SK-N-SH (cell line): ENCODE data around the gene LYL1. TPM values are rescaled to one million over a fixed set of nuclear protein-coding genes. Genes with fewer than 3 reads are reported as not detected.

Source experiments
- CTCF ChIA-PET: fragments of 300-600, 350-600 bp; formaldehyde crosslinking; extraction: SDS; loops from one replicate; lab custom pipeline; 2021; lab: Yijun Ruan, JAX
- POLR2A ChIA-PET: fragments of 350-600 bp; sonication (Branson Sonifier 250); formaldehyde crosslinking; extraction: SDS; loops from one replicate; lab custom pipeline; 2020; ENCODE audit warnings: antibody characterized with exemption, inconsistent platforms; lab: Yijun Ruan, JAX
- DNase-seq: peaks from one replicate; pipeline ENCODE4 v3.0.0; 2012
- H2AFZ ChIP-seq: fragments of 200-600 bp; sonication (generic); 2 replicates; pipeline ENCODE4 v1.8.1; 2016; ENCODE audit warnings: antibody characterized with exemption, mild to moderate bottlenecking, low read depth
- H3F3A ChIP-seq: fragments of 200-600 bp; sonication (generic); replicated peaks from 2 replicates; pipeline ENCODE3; 2016; ENCODE audit warnings: antibody characterized with exemption, mild to moderate bottlenecking; ENCODE audit not compliant: insufficient read depth
- H3K27ac ChIP-seq, 2 experiments: fragments of 200-500 bp in 1 of 2; fragments of 200-600 bp in 1 of 2; sonication (Bioruptor generic) in 1 of 2; sonication (generic), shearing (Covaris generic) in 1 of 2; 2 replicates each; pipeline versions ENCODE4 v1.5.1 to v1.6.1; 2014 to 2016; ENCODE audit warnings: low read depth in 2 of 2, inconsistent platforms in 1 of 2, low read length in 1 of 2, mild to moderate bottlenecking in 1 of 2, mixed read lengths in 1 of 2
- H3K27me3 ChIP-seq: fragments of 200-600 bp; sonication (generic), shearing (Covaris generic); 2 replicates; pipeline ENCODE4 v1.6.1; 2016; ENCODE audit warnings: mixed run types; ENCODE audit not compliant: insufficient read depth
- H3K36me3 ChIP-seq, 2 experiments: fragments of 200-500 bp in 1 of 2; fragments of 200-600 bp in 1 of 2; sonication (Bioruptor generic) in 1 of 2; sonication (generic) in 1 of 2; replicated peaks in 1 of 2; 2 replicates each; pipeline versions ENCODE3 to v1.5.1; 2014 to 2016; ENCODE audit warnings: low read length in 1 of 2, mild to moderate bottlenecking in 1 of 2; ENCODE audit not compliant: insufficient read depth in 2 of 2, control insufficient read depth in 1 of 2
- H3K4me1 ChIP-seq, 2 experiments: fragments of 200-500 bp in 1 of 2; fragments of 200-600 bp in 1 of 2; sonication (Bioruptor generic) in 1 of 2; sonication (generic), shearing (Covaris generic) in 1 of 2; 2 replicates each; pipeline versions ENCODE4 v1.5.1 to v1.6.1; 2014 to 2016; ENCODE audit warnings: low read depth in 1 of 2, low read length in 1 of 2, mixed run types in 1 of 2; ENCODE audit not compliant: insufficient read depth in 2 of 2, control insufficient read depth in 1 of 2
- H3K4me2 ChIP-seq: fragments of 200-600 bp; sonication (generic), shearing (Covaris generic); 2 replicates; pipeline ENCODE4 v1.6.1; 2017; ENCODE audit warnings: mixed run types
- H3K4me3 ChIP-seq, 2 experiments: fragments of 200-500 bp in 1 of 2; fragments of 200-600 bp in 1 of 2; sonication (Bioruptor generic) in 1 of 2; sonication (generic), shearing (Covaris generic) in 1 of 2; 2 replicates each; pipeline versions ENCODE4 v1.5.1 to v1.8.1; 2014 to 2016; ENCODE audit warnings: low read depth in 2 of 2, inconsistent platforms in 1 of 2, low read length in 1 of 2, mild to moderate bottlenecking in 1 of 2, mixed read lengths in 1 of 2, moderate library complexity in 1 of 2
- H3K79me2 ChIP-seq: fragments of 200-600 bp; sonication (generic); 2 replicates; pipeline ENCODE4 v1.8.1; 2017; ENCODE audit warnings: mild to moderate bottlenecking; ENCODE audit not compliant: insufficient read depth
- H3K9ac ChIP-seq: fragments of 200-600 bp; sonication (generic); 2 replicates; pipeline ENCODE4 v1.6.1; 2017; ENCODE audit warnings: mixed run types
- H3K9me2 ChIP-seq: fragments of 200-600 bp; sonication (generic); 2 replicates; pipeline ENCODE4 v1.6.1; 2017; ENCODE audit warnings: mixed run types
- H3K9me3 ChIP-seq: fragments of 200-600 bp; sonication (generic); 2 replicates; pipeline ENCODE4 v1.6.1; 2017; ENCODE audit warnings: mixed run types, mild to moderate bottlenecking, moderate library complexity
- H4K20me1 ChIP-seq: fragments of 200-600 bp; sonication (generic); 2 replicates; pipeline ENCODE4 v1.6.1; 2017; ENCODE audit warnings: mild to moderate bottlenecking, mixed run types; ENCODE audit not compliant: insufficient read depth
- CHD2 ChIP-seq: fragments of 150-350 bp; IDR thresholded peaks from 2 replicates; pipeline ENCODE4 v1.6.1; 2018; ENCODE audit warnings: low read length; ENCODE audit not compliant: partially characterized antibody
- CTCF ChIP-seq: fragments of 200-600 bp; sonication (generic); IDR thresholded peaks from 2 replicates; pipeline ENCODE4 v1.6.1; 2017; ENCODE audit warnings: antibody characterized with exemption, mild to moderate bottlenecking, moderate library complexity
- ELF1 ChIP-seq: IDR thresholded peaks from 2 replicates; pipeline ENCODE4 v1.4.0; 2012
- EP300 ChIP-seq, 2 experiments: IDR thresholded peaks; 2 replicates each; pipeline versions ENCODE4 v1.4.0 to v1.6.1; 2012; ENCODE audit warnings: borderline replicate concordance in 1 of 2, low read depth in 1 of 2, low read length in 1 of 2
- FOSL2 ChIP-seq: IDR thresholded peaks from 2 replicates; pipeline ENCODE4 v1.4.0; 2012; ENCODE audit warnings: low read depth, mild to moderate bottlenecking, moderate library complexity, borderline replicate concordance
- FOXJ3 ChIP-seq: sonication (generic); formaldehyde crosslinking; IDR thresholded peaks from 2 replicates; pipeline ENCODE4 v1.5.1; 2020; ENCODE audit warnings: mild to moderate bottlenecking, missing genetic modification reagents
- JUND ChIP-seq: IDR thresholded peaks from 2 replicates; pipeline ENCODE4 v1.4.0; 2012
- MEF2A ChIP-seq: IDR thresholded peaks from 2 replicates; pipeline ENCODE4 v1.4.0; 2012; ENCODE audit warnings: low read depth, borderline replicate concordance
- NRF1 ChIP-seq: IDR thresholded peaks from 2 replicates; pipeline ENCODE4 v1.6.1; 2012; ENCODE audit warnings: low read depth, mild to moderate bottlenecking, low read length
- RAD21 ChIP-seq: IDR thresholded peaks from 2 replicates; pipeline ENCODE4 v1.6.1; 2012; ENCODE audit warnings: mild to moderate bottlenecking, low read length
- SIN3A ChIP-seq: IDR thresholded peaks from 2 replicates; pipeline ENCODE4 v1.6.1; 2012; ENCODE audit warnings: low read depth, mild to moderate bottlenecking, low read length, moderate library complexity, borderline replicate concordance
- TAF1 ChIP-seq: IDR thresholded peaks from 2 replicates; pipeline ENCODE4 v1.6.1; 2012; ENCODE audit warnings: low read depth, mild to moderate bottlenecking, low read length, moderate library complexity, borderline replicate concordance
- USF1 ChIP-seq: IDR thresholded peaks from 2 replicates; pipeline ENCODE4 v1.4.0; 2012; ENCODE audit warnings: low read depth, borderline replicate concordance
- whole genome bisulfite sequencing: methylation state at CpG from one replicate; pipeline ENCODE4 v1.1.6; 2017; ENCODE audit warnings: low lambda C conversion rate; 5-methylcytosine and 5-hydroxymethylcytosine counted together
- polyA plus RNA-seq, 3 experiments: library from polyadenylated mRNA; depleted of rRNA; stranded (reverse); fragments of >200 nt; gene quantifications; 2 replicates each; pipeline ENCODE4 v1.2.3, GENCODE V29; 2012
- TF ChIP-seq, protein P1 (sequence below): IDR thresholded peaks from 2 replicates; pipeline ENCODE4; 2012

Gene LYL1
- polyA plus RNA-seq, 1 of the 3 experiments (the other 2 are of a cell fraction), result 2.2 TPM

DNA sequence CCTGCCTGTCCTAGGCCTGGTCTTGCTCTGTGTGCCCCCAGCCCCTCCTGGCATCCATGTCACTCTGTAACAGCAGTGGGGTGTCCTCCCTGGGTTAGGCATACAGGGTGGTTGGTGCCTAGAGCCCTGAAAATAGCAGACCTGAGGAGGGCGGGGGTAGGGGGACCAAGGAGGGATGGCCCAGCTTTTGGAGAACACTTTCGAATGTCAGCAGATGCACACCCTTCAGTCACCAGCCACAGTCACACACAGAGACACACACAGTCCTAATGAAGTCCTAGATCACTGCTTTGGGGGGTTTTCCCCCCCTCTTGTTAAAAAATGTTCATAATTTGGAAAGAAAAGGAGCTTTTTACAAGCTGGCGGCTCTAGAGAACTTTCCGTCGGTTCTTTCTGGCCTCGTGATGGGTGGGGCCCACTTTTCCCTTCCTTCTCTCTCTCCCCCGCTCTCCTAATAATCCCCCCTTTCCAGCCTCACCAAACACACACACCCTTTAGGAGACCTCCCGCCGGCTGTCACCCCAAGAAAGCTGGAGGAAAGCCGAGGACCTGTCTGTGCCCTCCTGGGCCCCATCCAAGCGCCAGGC lies 47.9 kb downstream of the LYL1 start:
- no peaks in the 10 kb centered on the region for H3K36me3 ChIP-seq
- no peaks in the 10 kb centered on the region for H4K20me1 ChIP-seq
- H3K4me2 ChIP-seq, result peak overlapping the region; percentile 88
- H3K4me1 ChIP-seq, result peaks cover 83 to 98% of the 10 kb centered on the region in 2 experiments
- H3K9me3 ChIP-seq, result no peaks in the 10 kb centered on the region
- peak overlapping the region; percentile 93 for H3K9ac ChIP-seq
- H3K27ac ChIP-seq, result peak overlapping the region; percentile 100
- H3F3A ChIP-seq, result peaks cover 38% of the 10 kb centered on the region
- ChIA-PET POLR2A (interaction anchor here (0.5 to 2.5 kb wide), 14 partner anchors 12 to 98 kb away, joined by 3 to 11 read pairs (median 4); no protein-coding TSS in a partner anchor), CTCF (interaction anchor here (0.9 to 35.2 kb wide), 13 partner anchors 11 to 87 kb away, joined by 3 to 506 read pairs (median 8); partner anchors contain the start of gene DAND5)
- no peak for TF ChIP-seq MEF2A
- TF ChIP-seq, protein P1, sequence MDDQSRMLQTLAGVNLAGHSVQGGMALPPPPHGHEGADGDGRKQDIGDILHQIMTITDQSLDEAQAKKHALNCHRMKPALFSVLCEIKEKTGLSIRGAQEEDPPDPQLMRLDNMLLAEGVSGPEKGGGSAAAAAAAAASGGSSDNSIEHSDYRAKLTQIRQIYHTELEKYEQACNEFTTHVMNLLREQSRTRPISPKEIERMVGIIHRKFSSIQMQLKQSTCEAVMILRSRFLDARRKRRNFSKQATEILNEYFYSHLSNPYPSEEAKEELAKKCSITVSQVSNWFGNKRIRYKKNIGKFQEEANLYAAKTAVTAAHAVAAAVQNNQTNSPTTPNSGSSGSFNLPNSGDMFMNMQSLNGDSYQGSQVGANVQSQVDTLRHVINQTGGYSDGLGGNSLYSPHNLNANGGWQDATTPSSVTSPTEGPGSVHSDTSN, result no peak
- no peak for TF ChIP-seq CHD2
- no peak for TF ChIP-seq RAD21
- TF ChIP-seq ELF1, result no peak
- no peak for TF ChIP-seq FOXJ3 (CRISPR knock-in tag)
- TF ChIP-seq FOSL2, result no peak
- TF ChIP-seq USF1, result no peak
- TF ChIP-seq CTCF, result no peak
- TF ChIP-seq NRF1, result no peak
- no peak for TF ChIP-seq TAF1
- no peak for TF ChIP-seq JUND
- TF ChIP-seq SIN3A, result no peak
- no peak for TF ChIP-seq EP300 (IDR thresholded peaks at IDR 0.05; ENCODE audit: borderline replicate concordance in 1 of 2, low read depth in 1 of 2, low read length in 1 of 2)
- peaks cover 47% of the 10 kb centered on the region; the same call in 1 of the 2 replicates for H3K79me2 ChIP-seq
- WGBS, result 26% methylated on average over 10 of the region's 11 CpGs
- no peak overlapping the region for H3K4me3 ChIP-seq
- no peak overlapping the region for H2AFZ ChIP-seq
- DNase-seq, result no peak
- no peaks in the 10 kb centered on the region for H3K27me3 ChIP-seq
- H3K9me2 ChIP-seq, result no peaks in the 10 kb centered on the region
